Measurements from ENCODE around the gene LRRC26. TPM values are rescaled to one million over a fixed set of nuclear protein-coding genes. Genes with fewer than 3 reads are reported as not detected.

The LRRC26 gene
- total RNA-seq, 6 experiments from 2014 or later: 0.17 to 0.18 TPM; not detected in 4

DNA sequence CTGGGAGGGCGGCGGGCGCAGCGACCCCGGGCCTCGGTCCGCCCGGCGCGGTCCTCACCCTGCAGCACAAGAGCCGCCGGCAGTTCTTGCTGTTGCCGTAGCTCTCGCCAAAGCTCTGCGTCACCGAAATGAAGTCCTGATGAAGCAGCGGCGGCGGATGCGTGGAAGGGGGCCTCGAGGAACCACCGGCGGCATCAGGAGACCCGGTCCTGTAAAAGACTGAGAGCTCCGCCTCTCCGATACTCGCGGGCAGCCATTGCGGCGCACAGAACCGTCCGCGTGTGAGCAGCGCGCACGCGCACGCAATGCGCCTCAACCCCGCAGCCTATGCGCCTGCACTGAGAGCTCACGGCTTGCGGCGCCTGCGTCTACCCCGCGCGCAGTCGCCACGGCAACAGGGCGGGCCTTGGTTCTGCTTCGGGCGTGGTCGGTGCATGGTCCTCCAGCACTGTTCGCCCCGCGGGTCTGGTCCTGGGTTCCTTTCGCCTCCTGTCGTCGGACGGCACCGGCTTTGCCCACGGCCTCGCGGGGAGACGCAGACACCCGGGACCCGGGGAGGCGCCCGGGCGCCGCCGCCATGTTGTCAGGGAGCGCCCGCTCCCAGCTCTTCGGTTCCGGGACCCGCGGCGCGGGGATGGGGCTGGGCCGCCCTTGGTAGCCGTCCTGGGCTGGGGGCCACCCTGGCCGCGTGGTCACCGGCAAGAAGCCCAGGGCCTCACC, 40.2 kb downstream of the LRRC26 start:
- Histone ChIP-seq H3K27me3 (no peaks in the 10 kb centered on the region), H3K36me3 (no peaks in the 10 kb centered on the region), H3K4me3 (peak overlapping the region; percentile 72 to 87 (median 82)), H3K27ac (peak overlapping the region in 2 of 3 donors; percentile 37 to 51), H3K9me3 (no peaks in the 10 kb centered on the region), H3K4me1 (peaks cover 0 to 15% (median 4%) of the 10 kb centered on the region in 4 donors)
- WGBS (ENCODE audit: insufficient coverage, low coverage, low lambda C conversion rate, missing lambda C conversion rate): no CpG with 5 or more reads among the region's 86 CpGs
- DNase-seq (peak; percentile 89 to 93 (median 90)), ATAC-seq (peak; percentile 98 to 99 (median 99))
- TF ChIP-seq POLR2A (IDR thresholded peaks at IDR 0.05): peak; percentile 42
- TF ChIP-seq CTCF (IDR thresholded peaks at IDR 0.05): no peak
- intact Hi-C loops (cut with DNase I): no loop called here

DNA sequence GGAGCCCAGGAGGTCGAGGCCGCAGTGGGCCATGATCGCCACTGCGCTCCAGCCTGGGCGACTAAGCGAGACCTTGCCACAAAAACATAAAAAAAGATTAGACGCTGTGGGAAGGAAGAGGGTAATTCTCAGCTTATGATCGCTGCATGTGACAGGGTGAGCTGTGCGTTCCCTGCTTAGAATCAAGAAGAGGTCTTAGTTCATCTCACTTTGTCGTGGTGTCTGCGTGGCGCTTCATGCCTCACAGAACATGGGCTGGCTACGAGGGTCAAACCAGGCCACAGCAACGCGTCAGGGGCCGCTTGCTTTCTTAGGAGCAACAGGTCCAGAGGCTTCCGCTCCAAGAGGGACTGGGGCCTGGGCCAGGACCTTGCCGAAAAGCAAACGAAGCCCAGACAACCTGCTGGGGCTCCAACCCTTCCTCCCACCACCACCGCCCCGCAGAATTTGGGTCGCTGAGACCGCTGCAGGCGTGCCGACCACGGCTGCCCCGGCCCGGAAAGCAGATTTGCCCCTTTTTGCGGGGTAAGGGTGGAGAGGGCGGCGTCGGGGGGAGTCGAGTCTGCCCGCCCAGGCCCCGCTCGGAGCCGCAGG, 40.9 kb downstream of the LRRC26 start:
- DNase-seq (no peak), ATAC-seq (no peak)
- Histone ChIP-seq H3K4me3 (peak overlapping the region; percentile 72 to 87 (median 82)), H3K4me1 (peaks cover 0 to 15% (median 4%) of the 10 kb centered on the region in 4 donors), H3K9me3 (no peaks in the 10 kb centered on the region), H3K36me3 (no peaks in the 10 kb centered on the region), H3K27me3 (no peaks in the 10 kb centered on the region), H3K27ac (peak overlapping the region in 2 of 3 donors; percentile 24 to 51)
- 16% methylated on average over 6 of the region's 37 CpGs for WGBS (ENCODE audit: insufficient coverage, low coverage, low lambda C conversion rate, missing lambda C conversion rate)
- TF ChIP-seq CTCF (IDR thresholded peaks at IDR 0.05) (no peak), POLR2A (IDR thresholded peaks at IDR 0.05) (no peak)
- intact Hi-C loops (cut with DNase I): no loop called here

- Histone ChIP-seq H3K27me3 (no peaks in the 10 kb centered on the region), H3K27ac (no peak overlapping the region), H3K4me3 (peak overlapping the region in 1 of 3 donors; percentile 87), H3K4me1 (peaks cover 0 to 15% (median 4%) of the 10 kb centered on the region in 4 donors), H3K9me3 (no peaks in the 10 kb centered on the region), H3K36me3 (no peaks in the 10 kb centered on the region)
- WGBS (ENCODE audit: insufficient coverage, low coverage, low lambda C conversion rate, missing lambda C conversion rate): 75% methylated on average over 14 of the region's 19 CpGs
- intact Hi-C loops (cut with DNase I): no loop called here
- TF ChIP-seq CTCF (IDR thresholded peaks at IDR 0.05) (no peak), POLR2A (IDR thresholded peaks at IDR 0.05) (no peak)
- ATAC-seq (no peak), DNase-seq (peak in 1 of 3 donors; percentile 39)
These were observed 41.5 kb downstream of the LRRC26 start for GRCh38 chr9:137128158-137128861.

- H3K27ac ChIP-seq: peak overlapping the region in 2 of 3 donors; percentile 24 to 54
- no peaks in the 10 kb centered on the region for H3K36me3 ChIP-seq
- peaks cover 0 to 15% (median 4%) of the 10 kb centered on the region in 4 donors for H3K4me1 ChIP-seq
- no peak for ATAC-seq
- WGBS (ENCODE audit: insufficient coverage, low coverage, low lambda C conversion rate, missing lambda C conversion rate): 25% methylated on average over 22 of the region's 24 CpGs
- no peaks in the 10 kb centered on the region for H3K9me3 ChIP-seq
- H3K4me3 ChIP-seq: peak overlapping the region in 1 of 3 donors; percentile 13
- no peak for DNase-seq
- no peaks in the 10 kb centered on the region for H3K27me3 ChIP-seq
- intact Hi-C loops (cut with DNase I): no loop called here
- TF ChIP-seq CTCF (IDR thresholded peaks at IDR 0.05) (no peak), POLR2A (IDR thresholded peaks at IDR 0.05) (no peak)
These were observed 42.3 kb downstream of the LRRC26 start for GRCh38 chr9:137127301-137128157.

All from right lobe of liver (tissue), 6 donors.